Fibroblast of pulmonary artery (primary cell): ENCODE measurements around the gene SCMH1.

Experiments
- DNase-seq: peaks from one replicate; pipeline ENCODE4 v3.0.0-alpha.2; 2010; ENCODE audit warnings: low read depth
- H3K4me3 ChIP-seq: replicated peaks from 2 replicates; pipeline ENCODE4 v1.5.1; 2011; ENCODE audit warnings: low read depth, mild to moderate bottlenecking, control low read depth, low read length, moderate library complexity
- CTCF ChIP-seq: IDR thresholded peaks from 2 replicates; pipeline ENCODE4 v1.5.1; 2011; ENCODE audit warnings: mild to moderate bottlenecking, control low read depth, low read length, inconsistent platforms; ENCODE audit errors: missing control alignments

Gene SCMH1

DNA sequence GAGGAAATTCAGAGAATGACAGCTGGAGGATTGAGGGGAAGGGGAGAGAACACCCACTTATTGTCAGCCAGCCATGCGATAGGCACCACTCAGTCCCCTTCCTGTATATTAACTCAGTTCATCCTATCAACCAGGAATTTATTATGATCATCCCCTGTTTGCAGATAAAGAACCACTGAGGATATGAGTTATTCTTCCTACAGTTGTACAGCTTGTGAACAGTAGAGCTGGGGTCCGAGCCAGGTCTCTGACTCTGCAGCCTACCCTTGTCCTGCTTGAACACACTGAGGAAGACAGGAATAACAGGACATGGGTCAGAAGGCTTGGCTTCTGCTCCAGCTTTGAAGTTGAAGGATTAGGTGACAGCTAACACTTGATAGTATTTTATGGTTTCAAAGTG lies 42.0 kb upstream of the SCMH1 start:
- no peak for TF ChIP-seq CTCF
- H3K4me3 ChIP-seq = no peak overlapping the region
- DNase-seq = no peak

GRCh38 chr1:41282679-41283317 lies 40.7 kb upstream of the SCMH1 start:
- DNase-seq = peak; percentile 35

GRCh38 chr1:41281334-41281733 lies 39.2 kb upstream of the SCMH1 start:
- TF ChIP-seq CTCF = no peak
- no peak overlapping the region for H3K4me3 ChIP-seq
- DNase-seq = no peak

More at GRCh38 chr1:41282679-41283317, 40.7 kb upstream of the SCMH1 start:
- H3K4me3 ChIP-seq = no peak overlapping the region
- peak; percentile 98 for TF ChIP-seq CTCF

DNA sequence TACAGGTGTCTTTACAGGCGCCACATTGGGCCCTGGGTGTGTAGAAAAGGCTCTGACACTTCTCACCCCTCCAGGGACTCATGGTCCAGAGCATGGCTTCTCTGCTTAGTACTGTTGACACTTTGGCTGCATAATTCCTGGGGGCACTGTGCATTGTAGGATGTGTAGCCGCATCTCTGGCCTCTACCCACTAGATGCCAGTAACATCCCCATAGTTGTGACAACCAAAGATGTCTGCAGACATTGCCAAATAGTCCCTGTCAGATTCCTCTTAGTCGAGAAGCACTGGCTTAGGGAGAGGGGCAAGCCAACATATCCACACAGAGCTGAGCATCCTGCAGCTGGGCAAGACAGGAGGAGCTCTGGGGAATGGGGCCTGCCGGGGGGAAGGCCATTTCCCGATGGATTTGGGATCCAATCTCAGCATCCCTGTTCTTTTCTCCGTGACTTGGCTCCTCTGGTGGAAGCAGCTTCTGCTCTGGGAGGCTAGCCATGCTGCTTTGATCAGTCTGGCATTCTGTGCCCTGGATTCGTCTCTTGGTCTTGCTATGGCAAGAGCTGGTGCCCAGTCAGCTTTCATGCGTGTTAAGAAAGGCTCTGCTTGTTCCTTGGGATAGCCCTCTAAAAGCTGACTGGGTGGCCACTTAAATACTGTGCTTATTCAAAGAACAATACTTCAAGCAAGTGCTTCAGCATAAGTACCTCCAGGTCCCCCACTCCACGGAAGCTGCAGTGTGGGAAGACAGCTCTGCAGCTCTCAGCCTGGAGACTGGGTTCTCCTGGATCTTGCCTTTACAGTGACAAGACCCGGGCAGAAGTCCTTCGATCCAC lies 38.3 kb upstream of the SCMH1 start:
- no peak overlapping the region for H3K4me3 ChIP-seq
- TF ChIP-seq CTCF = no peak
- DNase-seq = no peak

- no peak overlapping the region for H3K4me3 ChIP-seq
- DNase-seq = no peak
- TF ChIP-seq CTCF = no peak
Observed at GRCh38 chr1:41278076-41278475, 36.0 kb upstream of the SCMH1 start.

DNA sequence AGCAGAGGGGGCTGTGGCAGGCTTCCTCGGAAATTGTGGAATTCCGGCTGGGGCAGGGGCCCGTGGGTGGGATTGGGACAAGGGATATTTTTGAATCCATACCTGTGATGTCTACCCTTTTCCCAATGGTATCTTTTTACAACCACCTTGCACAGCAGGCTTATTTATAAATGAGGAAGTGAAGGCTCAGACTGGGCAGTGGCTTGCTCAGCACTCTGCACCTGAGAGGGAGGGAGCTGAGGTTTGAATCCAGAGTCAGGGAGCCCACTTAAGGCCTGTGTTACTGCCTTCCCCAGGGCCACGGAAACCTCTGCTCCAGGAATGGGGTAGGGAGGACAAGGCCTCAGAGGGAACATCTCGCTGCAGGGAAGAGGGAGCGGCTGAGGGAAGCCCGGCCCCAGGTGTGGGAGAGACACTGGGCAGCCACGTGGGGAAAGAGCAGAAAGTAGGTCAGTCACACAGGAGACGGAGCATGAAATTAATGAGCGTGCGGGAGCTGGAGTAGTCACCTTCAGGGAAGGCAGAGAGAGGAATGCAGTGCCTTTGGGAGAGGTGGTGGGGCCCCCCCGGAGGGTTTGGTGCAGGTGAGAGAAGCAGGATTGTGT lies 35.4 kb upstream of the SCMH1 start:
- no peak overlapping the region for H3K4me3 ChIP-seq
- DNase-seq = no peak
- TF ChIP-seq CTCF = no peak
